GM19463 (cell line): Measurements from ENCODE around the gene LEUTX.
"Not testable (repeated sequence)": the region's sequence is repeated elsewhere in the genome, so short reads cannot be mapped to it uniquely, and the experiment has no call there.

Source experiments
- ATAC-seq: cut with Tn5 transposase; IDR thresholded peaks from one replicate; pipeline ENCODE4 v1.9.1; 2021; ENCODE audit warnings: mild to moderate bottlenecking, moderate library complexity; ENCODE audit not compliant: unreplicated experiment

The LEUTX gene

DNA sequence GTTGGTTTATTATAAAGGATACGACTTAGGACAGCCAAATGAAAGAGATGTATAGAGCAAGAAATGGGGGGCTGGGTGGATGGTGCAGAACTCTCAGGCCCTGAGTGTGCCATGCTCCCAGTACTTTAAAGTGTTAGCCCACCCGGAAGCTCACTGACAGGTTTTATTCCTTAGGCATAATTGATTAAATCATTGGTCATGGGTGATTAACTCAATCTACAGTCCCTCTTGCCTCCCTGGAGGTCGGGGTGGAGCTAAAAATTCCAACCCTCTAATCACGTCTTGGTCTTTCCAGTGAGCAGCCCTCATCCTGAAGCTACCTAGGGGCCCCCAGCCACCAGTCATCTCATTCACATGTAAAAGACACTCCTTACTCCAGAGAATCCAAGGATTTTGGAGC is 9.9 kb upstream of the LEUTX start:
- ATAC-seq: no peak

DNA sequence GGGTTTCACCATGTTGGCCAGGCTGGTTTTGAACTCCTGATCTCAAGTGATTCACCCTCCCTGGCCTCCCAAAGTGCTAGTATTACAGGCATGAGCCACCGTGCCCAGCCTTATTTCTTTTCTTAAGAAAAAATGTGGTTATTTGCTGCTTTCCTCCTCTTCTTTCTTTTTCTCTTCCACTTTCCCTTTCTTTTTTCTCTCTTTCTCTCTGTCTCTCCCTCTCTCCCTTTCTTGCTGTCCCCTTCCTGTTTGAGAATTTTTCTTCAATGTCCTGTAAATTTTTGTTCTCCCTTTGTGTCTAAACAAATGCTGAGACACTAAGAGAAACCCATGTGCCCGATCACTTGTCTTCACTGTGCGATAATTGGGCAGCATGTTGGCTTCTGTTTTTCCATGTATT is 2.2 kb downstream of the LEUTX start:
- ATAC-seq: no peak

DNA sequence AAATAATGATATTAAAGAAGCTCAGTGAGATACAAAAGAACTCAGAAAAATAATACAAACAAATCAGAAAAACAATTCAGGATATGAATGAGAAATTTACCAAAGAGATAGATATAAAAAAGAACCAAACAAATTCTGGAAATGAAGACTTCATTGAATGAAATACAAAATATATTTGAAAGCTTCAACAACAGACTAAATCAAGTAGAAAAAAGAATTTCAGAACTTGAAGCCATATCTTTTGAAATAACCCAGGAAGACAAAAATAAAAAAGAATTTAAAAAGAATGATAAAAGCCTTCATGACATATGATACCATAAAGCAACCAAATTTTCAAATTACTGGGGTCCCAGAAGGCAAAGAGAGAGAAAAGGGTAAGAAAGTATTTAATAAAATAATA is 9.6 kb downstream of the LEUTX start:
- ATAC-seq: no peak

DNA sequence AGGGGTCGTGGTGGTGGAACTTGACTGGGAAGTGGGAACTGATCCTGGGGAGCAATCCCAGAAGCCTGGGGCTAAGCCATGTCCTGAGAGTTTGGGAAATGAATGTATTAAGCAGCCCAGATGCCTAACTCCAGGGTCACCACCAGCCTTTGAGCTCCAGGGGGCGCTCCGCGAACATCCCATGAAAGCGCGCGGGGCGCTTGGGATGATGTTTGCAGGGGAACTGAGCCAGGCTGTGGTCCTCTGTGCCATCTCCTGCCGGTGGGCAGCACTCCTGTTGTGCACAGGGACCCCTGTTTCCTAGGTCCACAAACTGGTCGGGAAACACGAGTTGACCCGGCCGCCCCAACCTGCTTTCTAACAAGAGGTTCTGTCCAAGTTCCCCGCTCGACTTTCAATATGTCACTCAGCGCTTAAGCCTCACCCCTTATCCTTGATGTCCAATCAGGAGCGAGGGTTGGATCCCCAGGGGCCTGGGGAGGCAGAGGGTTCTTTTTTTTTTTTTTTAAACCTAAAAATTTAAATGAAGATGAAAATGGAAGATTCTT is 14.4 kb downstream of the LEUTX start:
- ATAC-seq: peak; percentile 60

DNA sequence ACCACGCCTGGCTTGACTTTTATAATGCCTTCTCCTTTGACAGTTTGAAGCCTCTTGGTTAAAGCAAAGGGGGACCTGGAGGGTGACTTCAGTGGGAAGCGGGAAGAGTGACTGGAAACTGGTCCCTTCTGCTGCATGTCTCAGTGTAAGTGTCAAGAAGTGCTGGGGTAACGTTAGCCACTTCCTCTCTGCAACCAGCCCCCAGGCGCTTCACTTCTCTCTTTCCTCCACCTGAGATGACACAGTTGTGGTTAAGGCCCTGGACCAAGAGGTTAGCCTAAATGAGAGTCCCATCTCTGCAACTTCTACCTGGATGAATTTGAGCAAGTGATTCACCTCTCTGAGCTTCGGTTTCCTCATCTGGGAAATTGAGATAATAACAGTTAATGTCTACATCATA is 16.3 kb downstream of the LEUTX start:
- no peak for ATAC-seq

DNA sequence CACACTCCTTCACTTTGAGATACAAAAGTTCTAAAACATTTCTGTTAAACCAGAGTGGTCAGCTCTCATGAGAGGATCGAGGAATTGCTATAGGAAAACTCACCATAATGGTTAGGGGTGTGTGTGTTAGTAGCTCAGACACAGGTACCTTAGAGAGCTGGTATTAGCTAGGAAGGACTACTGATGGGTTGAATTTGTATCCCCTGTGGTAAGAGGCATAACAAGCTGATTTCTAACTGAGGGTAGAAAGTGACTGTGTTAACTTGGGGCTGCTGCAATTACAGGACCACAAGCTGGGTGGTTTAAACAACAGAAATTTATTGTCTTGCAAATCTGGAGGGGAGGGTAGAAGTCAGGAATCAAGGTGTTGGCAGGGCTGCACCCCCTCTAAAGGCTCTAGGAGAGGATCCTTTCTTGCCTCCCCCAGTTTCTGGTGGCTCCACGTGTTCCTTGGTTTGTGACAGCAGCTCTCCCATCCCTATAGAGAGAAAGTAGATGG is 17.4 kb downstream of the LEUTX start:
- ATAC-seq: no peak

DNA sequence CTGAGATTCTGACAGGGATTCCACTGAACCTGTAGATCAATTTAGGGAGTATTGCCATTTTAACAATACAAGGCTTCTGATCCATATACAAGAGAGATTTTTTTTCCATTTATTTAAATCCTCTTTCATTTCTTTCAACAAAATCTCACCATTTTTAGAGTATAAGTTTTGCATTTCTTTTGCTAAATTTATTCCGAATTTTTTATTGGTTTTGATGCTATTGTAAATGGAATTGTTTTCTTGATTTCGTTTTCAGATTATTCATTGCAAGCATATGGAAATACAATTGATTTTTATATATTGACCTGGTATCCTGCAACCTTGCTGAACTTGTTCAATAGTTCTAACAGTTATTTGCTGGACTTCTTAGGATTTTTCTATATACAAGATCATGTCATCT is 18.4 kb downstream of the LEUTX start:
- ATAC-seq: no peak

DNA sequence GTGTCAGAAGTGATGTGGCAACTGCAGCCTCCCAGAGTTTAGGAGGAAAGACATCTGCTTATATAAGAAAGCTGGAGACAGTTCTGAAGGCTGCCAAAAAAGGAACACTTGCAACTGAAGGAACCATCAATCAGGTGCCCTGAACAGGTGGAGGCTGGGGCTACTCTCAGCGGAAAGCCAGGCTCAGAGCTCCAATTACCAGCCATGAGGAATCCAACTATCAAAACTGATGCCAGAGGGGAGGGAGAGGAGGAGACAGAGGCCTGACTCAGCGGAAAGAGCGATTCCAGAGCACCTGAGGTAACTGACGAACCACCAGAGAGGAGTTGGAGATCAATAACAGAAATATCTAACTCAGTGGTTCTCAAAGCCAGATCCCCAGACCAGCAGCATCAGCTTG is 24.3 kb downstream of the LEUTX start:
- ATAC-seq: no peak

DNA sequence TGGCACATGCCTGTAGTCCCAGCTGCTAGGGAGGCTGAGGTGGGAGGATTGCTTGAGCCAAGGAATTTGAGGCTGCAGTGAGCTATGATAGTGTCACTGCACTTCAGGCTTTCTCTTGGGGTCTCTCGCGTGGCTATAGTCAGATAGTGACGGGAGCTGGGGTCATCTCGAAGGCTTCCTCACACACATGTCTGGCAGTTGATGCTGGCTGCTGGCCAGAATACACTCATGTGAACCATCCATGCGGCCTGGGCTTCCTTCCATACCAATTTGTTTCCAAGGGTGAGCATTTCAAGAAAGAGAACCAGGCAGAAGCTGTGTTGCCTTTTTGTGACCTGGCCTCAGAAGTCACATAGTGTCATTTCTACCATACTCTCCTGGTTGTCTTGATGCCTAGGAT is 26.4 kb downstream of the LEUTX start:
- ATAC-seq: no peak

DNA sequence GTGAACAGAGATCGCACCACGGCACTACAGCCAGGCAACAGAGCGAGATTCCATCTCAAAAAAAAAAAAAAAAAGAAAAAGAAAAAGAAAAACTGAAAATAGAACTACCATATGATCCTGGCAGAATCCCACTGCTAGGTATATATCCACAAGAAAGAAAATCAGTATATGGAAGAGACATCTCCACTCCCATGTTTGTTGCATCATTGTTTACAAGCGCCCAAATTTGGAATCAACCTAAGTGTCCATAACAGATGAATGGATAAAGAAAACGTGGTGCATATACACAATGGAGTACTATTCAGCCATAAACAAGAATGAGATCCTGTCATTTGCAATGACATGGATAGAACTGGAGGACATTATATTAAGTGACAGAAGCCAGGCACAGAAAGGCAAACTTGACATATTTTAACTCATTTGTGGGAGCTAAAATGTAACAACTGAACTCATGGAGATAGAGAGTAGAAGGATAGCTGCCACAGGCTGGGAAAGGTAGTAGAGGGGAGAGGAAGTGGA is 29.3 kb downstream of the LEUTX start:
- no peak for ATAC-seq

DNA sequence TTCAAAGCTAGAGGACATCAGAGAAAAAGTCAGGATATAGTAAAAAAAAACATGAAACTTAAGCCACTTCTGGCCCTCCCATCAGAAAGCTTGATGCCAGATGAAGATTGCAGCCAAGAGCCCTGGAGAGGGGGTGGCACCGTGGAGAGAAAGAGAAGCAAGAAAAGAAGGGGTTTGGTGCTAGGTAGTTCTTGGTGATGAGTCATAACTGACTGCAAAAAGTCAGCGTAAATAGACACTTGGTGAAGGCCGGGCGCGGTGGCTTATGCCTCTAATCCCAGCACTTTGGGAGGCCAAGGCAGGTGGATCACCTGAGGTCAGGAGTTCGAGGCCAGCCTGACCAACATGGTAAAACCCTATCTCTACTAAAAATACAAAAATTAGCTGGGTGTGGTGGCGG is 30.0 kb downstream of the LEUTX start:
- not testable (repeated sequence) for ATAC-seq

DNA sequence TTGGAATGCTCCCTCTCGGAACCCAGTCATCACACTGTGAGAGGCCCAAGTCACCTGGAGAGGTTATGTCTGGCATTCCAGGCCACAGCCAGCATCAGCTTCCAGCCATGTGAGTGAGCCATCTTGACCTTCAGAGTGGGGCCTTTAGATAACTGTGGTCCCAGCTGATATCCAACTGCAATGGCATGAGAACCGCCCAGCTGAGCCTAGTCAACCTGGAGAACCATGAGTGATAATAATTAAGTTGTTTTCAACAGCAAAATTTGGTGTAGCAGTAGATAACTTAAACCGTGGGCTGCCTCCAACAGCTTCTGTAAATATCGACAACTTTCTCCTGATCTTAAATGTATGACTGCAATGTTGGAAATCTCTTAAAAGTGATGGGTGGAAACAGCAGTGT is 30.7 kb downstream of the LEUTX start:
- ATAC-seq: no peak

DNA sequence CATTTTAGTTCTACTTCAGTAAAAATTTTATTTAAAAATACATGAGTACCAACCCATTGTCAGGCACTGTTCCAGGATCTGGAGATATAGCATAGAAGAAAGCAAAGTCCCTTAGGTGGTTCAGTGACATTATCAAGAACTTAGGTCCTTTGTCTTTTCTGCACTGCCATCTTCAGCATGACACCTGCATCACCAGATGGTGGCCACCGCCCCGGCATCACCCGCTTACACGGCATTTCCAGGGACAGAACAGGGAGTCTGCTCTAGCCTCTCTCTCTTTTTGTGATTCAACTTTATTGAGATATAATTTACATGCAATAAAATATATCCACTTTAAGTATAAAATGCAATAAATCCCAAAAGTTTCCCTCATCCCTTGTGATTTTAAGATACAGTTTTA is 31.8 kb downstream of the LEUTX start:
- no peak for ATAC-seq

DNA sequence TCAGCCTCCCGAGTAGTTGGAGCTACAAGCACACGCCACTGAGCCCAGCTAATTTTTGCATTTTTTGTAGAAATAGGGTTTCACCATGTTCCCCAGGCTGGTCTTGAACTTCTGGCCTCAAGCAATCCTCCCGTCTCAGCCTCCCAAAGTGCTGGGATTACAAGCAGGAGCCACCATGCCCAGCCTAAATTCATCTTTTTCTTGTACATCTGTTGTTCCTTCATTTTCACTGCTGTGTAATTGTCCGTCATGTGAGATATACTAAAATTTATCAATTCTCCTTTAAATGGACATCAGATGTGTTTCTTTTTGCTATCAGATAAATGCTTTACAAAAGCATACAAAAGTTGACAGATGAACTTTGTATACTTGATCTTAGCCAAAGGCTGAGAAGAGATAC is 32.4 kb downstream of the LEUTX start:
- ATAC-seq: no peak

DNA sequence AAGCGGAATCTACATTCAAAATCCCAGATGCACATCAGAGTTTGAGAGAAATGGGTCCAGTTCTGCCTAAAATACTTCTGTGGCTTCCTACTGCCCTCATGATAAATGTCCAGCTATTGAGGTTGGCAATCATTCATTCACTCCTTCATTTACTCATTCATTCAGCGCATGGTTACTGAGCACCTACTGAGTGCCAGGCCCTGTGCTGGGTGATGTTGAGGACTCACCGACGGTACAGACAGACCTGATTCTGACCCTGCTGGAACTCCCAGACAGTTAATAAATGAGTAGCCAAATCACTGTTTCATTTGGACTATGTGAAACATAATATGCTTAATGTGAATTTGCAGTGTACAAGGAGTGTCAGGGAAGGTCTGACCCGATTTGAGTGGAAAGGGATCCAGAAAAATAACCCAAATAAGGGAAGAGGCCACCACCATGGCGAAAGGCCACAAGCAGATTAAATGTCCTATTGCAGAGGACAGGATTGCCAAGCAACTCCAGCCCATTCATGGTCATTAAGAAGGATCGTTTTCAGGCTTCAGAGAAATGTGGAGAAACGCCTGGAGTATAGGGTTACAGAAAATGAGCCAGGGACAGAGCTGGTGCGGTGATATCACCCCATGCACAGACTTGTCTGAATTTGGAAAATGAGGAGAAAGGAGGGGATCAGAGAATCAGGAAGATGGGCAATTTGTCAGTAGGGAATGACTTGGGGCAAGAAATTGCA is 34.8 kb downstream of the LEUTX start:
- no peak for ATAC-seq

DNA sequence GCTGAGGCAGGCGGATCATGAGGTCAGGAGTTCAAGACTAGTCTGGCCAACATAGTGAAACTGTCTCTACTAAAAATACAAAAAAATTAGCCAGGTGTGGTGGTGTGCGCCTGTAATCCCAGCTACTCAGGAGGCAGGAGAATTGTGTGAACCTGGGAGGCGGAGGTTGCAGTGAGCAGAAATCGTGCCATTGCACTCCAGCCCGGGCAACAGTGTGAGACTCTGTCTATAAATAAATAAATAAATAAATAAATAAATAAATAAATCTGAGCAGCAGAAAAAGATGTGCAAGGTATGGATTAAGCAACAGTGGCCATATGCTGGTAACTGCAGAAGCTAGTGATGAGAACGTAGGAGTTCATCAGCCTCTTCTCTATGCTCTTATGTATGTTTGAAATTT is 35.5 kb downstream of the LEUTX start:
- not testable (repeated sequence) for ATAC-seq

DNA sequence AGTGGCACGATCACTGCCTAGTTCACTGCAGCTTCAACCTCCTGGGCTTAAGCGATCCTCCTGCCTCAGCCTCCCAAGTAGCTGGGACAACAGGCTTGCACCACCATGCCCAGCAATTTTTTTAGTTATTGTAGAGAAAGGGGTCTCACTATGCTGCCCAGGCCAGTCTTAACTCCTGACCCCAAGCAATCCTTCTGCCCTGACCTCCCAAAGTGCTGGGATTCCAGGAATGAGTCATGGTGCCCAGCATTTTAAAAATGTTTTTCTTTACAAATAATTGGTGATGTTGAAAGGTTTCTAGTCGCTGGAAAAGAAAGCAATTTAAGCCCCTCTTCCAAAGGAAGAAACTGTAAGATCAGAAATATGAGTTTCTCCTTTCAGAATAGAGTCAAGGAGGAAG is 35.9 kb downstream of the LEUTX start:
- no peak for ATAC-seq

DNA sequence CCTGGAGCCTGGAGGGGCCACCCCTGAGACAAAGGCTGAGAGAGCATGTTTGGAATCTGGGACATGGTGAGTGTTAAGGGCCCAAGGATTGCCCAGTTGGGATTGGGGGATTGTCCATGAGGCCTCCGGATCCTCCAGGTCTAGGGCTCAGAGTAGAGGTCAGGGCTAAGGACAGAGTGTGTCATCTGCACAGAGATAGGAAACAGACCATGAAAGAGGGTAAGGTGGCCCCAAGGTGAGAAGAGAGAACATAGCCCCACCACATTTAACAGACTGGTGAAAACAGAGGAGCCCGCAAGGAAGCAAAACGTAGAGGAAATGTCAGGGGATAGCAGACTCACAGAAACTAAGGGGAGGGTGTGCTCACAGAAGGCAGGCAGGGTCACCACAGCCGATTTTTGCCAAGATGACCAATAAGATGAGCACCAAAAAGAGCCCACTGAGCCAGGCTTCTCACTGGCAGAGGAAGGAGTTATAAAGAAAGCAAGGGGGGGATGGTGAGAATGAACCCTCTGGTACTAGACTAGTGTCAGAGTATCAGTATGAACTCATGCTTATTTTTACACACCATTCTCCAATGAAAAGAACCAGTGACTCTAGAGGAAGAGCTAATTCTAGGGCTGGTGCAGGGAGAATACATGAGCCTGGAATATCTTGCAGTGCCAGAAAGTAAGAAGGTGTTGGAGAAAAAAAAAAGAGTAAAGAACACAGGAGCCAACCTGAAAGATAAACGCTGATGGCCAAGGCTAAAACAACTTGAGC is 37.8 kb downstream of the LEUTX start:
- no peak for ATAC-seq

DNA sequence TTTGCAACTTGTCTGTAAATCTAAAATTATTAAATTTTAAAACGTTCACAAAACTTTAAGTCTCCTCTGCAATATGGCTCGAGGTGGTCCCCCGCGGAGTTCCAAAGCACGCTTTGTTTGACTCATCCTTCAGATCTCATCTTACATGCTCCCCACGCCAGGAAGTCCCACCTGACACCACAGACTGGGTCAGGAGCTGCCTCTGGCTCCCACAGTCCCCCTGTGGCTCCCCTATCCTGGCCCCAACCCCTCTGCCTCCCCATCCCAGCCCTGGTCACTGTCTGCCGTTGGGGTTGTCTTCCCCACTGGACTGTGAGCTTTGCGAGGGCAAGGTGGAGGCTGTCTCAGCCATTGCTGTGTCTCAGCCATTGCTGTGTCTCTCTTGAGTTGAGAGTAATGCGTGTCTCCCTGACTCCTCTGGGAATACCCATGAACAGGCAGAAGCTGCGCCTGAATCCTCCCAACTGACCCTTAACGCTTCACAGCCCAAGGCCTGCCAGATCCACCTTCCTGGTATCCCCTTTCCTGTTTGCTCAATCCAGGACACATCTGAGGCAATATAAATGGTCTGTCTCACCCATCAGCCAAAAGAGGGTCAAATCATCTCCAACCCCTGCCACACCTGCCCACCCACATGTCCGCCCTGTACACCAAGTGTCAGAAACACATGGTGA is 39.4 kb downstream of the LEUTX start:
- ATAC-seq: no peak

DNA sequence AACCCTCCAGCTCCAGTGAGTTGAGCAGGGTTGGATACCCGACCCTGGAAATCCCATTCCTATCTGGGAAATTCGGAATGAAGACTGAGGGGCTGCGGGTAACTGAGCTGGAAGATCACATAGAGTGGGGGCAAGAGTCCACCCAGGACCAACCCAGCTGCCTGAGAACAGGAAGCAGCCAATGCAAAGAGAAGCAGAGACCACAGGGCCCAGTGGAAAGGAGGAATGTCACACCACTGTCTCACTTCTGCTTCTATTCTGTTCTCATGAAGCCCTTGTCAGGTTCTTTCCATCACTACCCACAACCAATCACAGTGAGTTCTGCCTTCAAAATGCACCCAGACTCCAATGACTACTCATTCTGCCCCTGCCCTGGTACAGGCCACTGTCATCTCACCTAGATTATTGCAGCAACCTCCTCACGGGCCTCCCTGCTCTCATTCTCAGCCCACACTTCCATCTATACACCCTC is 40.0 kb downstream of the LEUTX start:
- no peak for ATAC-seq

DNA sequence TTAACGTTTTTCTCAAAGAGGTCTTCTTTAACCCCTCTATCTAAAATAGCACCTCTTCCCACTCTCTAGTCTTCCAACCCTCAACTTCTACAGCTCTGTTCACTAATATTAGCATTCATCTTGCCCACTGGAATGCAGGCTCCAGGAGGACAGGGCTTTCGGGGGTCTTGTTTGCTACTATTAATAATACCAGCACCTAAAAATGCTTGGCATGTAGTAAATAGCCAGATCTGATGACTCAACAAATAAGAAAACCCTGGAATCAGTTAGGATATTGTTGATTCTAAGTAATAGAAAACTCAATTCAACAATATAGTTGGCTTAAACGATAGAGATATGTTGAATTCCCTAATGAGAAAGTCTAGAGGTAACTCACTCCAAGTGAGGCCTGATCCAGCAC is 41.1 kb downstream of the LEUTX start:
- ATAC-seq: no peak
